MCF 10A (cell line): Measurements from ENCODE around the gene SPCS2. TPM values are rescaled to one million over a fixed set of nuclear protein-coding genes. Genes with fewer than 3 reads are reported as not detected.

Source experiments
- BruUV-seq: library from RNA; stranded (reverse); fragments of 400-500 nt; replicated peaks from 2 replicates; lab custom pipeline; 2021; lab: Mats Ljungman, UMichigan
- CTCF ChIA-PET: fragments of 300-600 bp; sonication (Branson Sonifier 250); formaldehyde crosslinking; extraction: SDS; loops from one replicate; lab custom pipeline; 2021; ENCODE audit warnings: antibody characterized with exemption, inconsistent platforms; lab: Yijun Ruan, JAX
- POLR2A ChIA-PET: fragments of 300-600, 350-650 bp; sonication (Branson Sonifier 250); formaldehyde crosslinking; extraction: SDS; loops from one replicate; lab custom pipeline; 2020; ENCODE audit warnings: antibody characterized with exemption, inconsistent platforms; lab: Yijun Ruan, JAX
- DNase-seq: peaks from one replicate; pipeline ENCODE4 v3.0.0-alpha.2; 2018; ENCODE audit not compliant: unreplicated experiment
- H3K27ac Mint-ChIP-seq: one replicate; pipeline ENCODE4 v1.8.0; 2022; ENCODE audit warnings: mild to moderate bottlenecking, low read depth, mixed read lengths; ENCODE audit not compliant: unreplicated experiment
- H3K27me3 Mint-ChIP-seq: one replicate; pipeline ENCODE4 v1.8.0; 2022; ENCODE audit warnings: mixed read lengths; ENCODE audit not compliant: insufficient read depth, unreplicated experiment
- H3K36me3 Mint-ChIP-seq: one replicate; pipeline ENCODE4 v1.8.0; 2022; ENCODE audit warnings: mild to moderate bottlenecking, moderate library complexity, mixed read lengths; ENCODE audit not compliant: insufficient read depth, unreplicated experiment
- H3K4me1 Mint-ChIP-seq: one replicate; pipeline ENCODE4 v1.8.0; 2022; ENCODE audit warnings: mixed read lengths; ENCODE audit not compliant: insufficient read depth, unreplicated experiment
- H3K4me3 Mint-ChIP-seq: one replicate; pipeline ENCODE4 v1.8.0; 2022; ENCODE audit warnings: mild to moderate bottlenecking, moderate library complexity, mixed read lengths; ENCODE audit not compliant: unreplicated experiment
- H3K9me3 Mint-ChIP-seq: one replicate; pipeline ENCODE4 v1.8.0; 2022; ENCODE audit warnings: mixed read lengths; ENCODE audit not compliant: unreplicated experiment
- CTCF ChIP-seq: fragments of 200-600 bp; IDR thresholded peaks from one replicate; pipeline ENCODE4 v1.8.0; 2022; ENCODE audit warnings: antibody characterized with exemption, mild to moderate bottlenecking; ENCODE audit not compliant: unreplicated experiment
- intact Hi-C: fragments of 100-400 bp; cut with micrococcal nuclease; formaldehyde crosslinking; loops from 2 replicates; pipeline ENCODE4 v1.14.1; 2022
- total RNA-seq: library from RNA; stranded (reverse); gene quantifications from 2 replicates; pipeline ENCODE4 v1.2.3, GENCODE V29; 2022

The SPCS2 gene
- total RNA-seq, 1 experiment from 2014 or later: 198 TPM

GRCh38 chr11:75000975-75001354, 51.9 kb downstream of the SPCS2 start:
- POLR2A ChIA-PET: interaction anchor here (0.9 to 2.1 kb wide), 3 partner anchors 10 to 16 kb away, joined by 3 to 12 read pairs (median 7); partner anchors contain the start of gene NEU3
- H3K36me3 Mint-ChIP-seq: peaks cover 7% of the 10 kb centered on the region
- TF ChIP-seq CTCF: no peak
- intact Hi-C loops: no loop called here
- H3K9me3 Mint-ChIP-seq: no peaks in the 10 kb centered on the region
- no peak overlapping the region for H3K4me3 Mint-ChIP-seq
- H3K27ac Mint-ChIP-seq: no peak overlapping the region
- CTCF ChIA-PET: interaction anchor here (0.7 to 1.5 kb wide), 3 partner anchors 21 to 247 kb away, joined by 4 to 5 read pairs (median 4); no protein-coding TSS in a partner anchor
- no peak for DNase-seq
- no peaks in the 10 kb centered on the region for H3K4me1 Mint-ChIP-seq
- no peaks in the 10 kb centered on the region for H3K27me3 Mint-ChIP-seq
- BruUV-seq: no TSS peak

GRCh38 chr11:75001686-75002085, 52.6 kb downstream of the SPCS2 start:
- ChIA-PET POLR2A (interaction anchor here (0.9 to 2.1 kb wide), 3 partner anchors 9 to 17 kb away, joined by 3 to 12 read pairs (median 7); partner anchors contain the start of gene NEU3), CTCF (interaction anchor here (0.7 to 1.5 kb wide), 5 partner anchors 9 to 247 kb away, joined by 3 to 5 read pairs (median 4); no protein-coding TSS in a partner anchor)
- no peak overlapping the region for H3K27ac Mint-ChIP-seq
- peaks cover 13% of the 10 kb centered on the region for H3K36me3 Mint-ChIP-seq
- no TSS peak for BruUV-seq
- H3K27me3 Mint-ChIP-seq: no peaks in the 10 kb centered on the region
- DNase-seq: no peak
- H3K9me3 Mint-ChIP-seq: no peaks in the 10 kb centered on the region
- intact Hi-C loops: no loop called here
- no peak overlapping the region for H3K4me3 Mint-ChIP-seq
- H3K4me1 Mint-ChIP-seq: no peaks in the 10 kb centered on the region
- TF ChIP-seq CTCF: no peak

- no peak for TF ChIP-seq CTCF
- H3K27me3 Mint-ChIP-seq: no peaks in the 10 kb centered on the region
- H3K27ac Mint-ChIP-seq: no peak overlapping the region
- ChIA-PET CTCF (interaction anchor here (1.1 to 1.5 kb wide), 2 partner anchors 9 to 20 kb away, joined by 3 to 4 read pairs; no protein-coding TSS in a partner anchor), POLR2A (interaction anchor here (2.1 kb wide), 1 partner anchor 13 kb away, joined by 12 read pairs; the partner anchor contains the start of gene NEU3)
- DNase-seq: no peak
- intact Hi-C loops: no loop called here
- no peaks in the 10 kb centered on the region for H3K4me1 Mint-ChIP-seq
- H3K4me3 Mint-ChIP-seq: no peak overlapping the region
- H3K9me3 Mint-ChIP-seq: no peaks in the 10 kb centered on the region
- BruUV-seq: no TSS peak
- H3K36me3 Mint-ChIP-seq: peaks cover 20% of the 10 kb centered on the region
Measured at GRCh38 chr11:75002516-75002915, 53.5 kb downstream of the SPCS2 start.

GRCh38 chr11:75004215-75004614, 55.1 kb downstream of the SPCS2 start:
- no peak overlapping the region for H3K27ac Mint-ChIP-seq
- intact Hi-C loops: no loop called here
- ChIA-PET CTCF (interaction anchor here (2.3 kb wide), 1 partner anchor 18 kb away, joined by 12 read pairs; no protein-coding TSS in a partner anchor), POLR2A (interaction anchor here (0.6 kb wide), 1 partner anchor 199 kb away, joined by 3 read pairs; no protein-coding TSS in a partner anchor)
- no peak for DNase-seq
- no peak overlapping the region for H3K4me3 Mint-ChIP-seq
- peaks cover 26% of the 10 kb centered on the region for H3K36me3 Mint-ChIP-seq
- BruUV-seq: no TSS peak
- no peak for TF ChIP-seq CTCF
- no peaks in the 10 kb centered on the region for H3K27me3 Mint-ChIP-seq
- H3K4me1 Mint-ChIP-seq: no peaks in the 10 kb centered on the region
- H3K9me3 Mint-ChIP-seq: no peaks in the 10 kb centered on the region
